ENCODE measurements around the gene UGT1A7. TPM values are rescaled to one million over a fixed set of nuclear protein-coding genes. Genes with fewer than 3 reads are reported as not detected.
A peak's percentile ranks its signal among the peaks of the same experiment; 100 is the strongest.

Gene UGT1A7
- total RNA-seq, 3 donors from 2014 or later (not counting 1 experiment from before 2014, with no cell fraction given): not detected

DNA sequence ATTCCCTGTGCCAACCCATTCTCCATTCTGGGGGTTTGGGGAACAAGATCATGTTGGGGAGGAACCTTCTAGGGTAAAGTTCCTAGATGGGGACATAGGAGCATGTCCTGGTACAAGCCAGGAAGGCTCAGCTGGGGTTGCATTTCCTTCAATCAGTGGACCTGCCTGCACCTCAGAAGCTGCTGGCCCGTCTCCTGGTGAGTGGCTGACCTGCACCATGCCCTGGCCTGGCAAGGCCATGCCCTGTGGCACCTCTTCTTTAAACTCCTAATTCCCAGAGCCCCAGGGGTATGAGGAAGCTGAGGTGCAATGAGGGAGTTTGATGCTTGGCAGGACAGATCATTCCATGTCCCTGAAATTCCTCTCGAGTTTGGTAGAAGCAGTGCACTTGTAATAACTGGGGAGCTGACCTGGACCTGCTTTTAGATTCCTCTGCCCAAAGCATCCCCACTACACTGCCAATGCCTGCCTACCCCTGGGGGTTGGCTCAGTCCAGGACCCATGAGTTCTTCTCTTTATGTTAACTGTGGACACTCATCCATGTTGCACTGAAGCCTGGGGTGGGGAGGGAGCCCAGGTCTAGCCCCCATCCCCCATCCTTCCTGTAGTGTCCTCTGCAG, 121.7 kb downstream of the UGT1A7 start:
- 67% methylated on average over 2 of the region's 2 CpGs for WGBS (ENCODE audit: insufficient coverage)
- DNase-seq (no peak), ATAC-seq (no peak)
- Mint-ChIP-seq H3K27ac (no peak overlapping the region), H3K36me3 (no peaks in the 10 kb centered on the region), H3K9me3 (no peaks in the 10 kb centered on the region), H3K4me3 (no peak overlapping the region), H3K27me3 (ENCODE audit: low read depth in 2 of 2) (peaks cover 16 to 33% of the 10 kb centered on the region in 2 donors), H3K4me1 (no peaks in the 10 kb centered on the region)
- Histone ChIP-seq H3K36me3 (ENCODE audit: control insufficient read depth, insufficient read depth, low read length) (no peaks in the 10 kb centered on the region), H3K9me3 (ENCODE audit: control insufficient read depth, insufficient read depth, low read length) (no peaks in the 10 kb centered on the region), H3K27me3 (ENCODE audit: control insufficient read depth, insufficient read depth, low read length) (no peaks in the 10 kb centered on the region), H3K4me3 (ENCODE audit: low read length) (no peak overlapping the region), H3K4me1 (ENCODE audit: control insufficient read depth, insufficient read depth, low read length) (no peaks in the 10 kb centered on the region), H3K27ac (ENCODE audit: low read length) (no peak overlapping the region)
- TF ChIP-seq, protein P1, sequence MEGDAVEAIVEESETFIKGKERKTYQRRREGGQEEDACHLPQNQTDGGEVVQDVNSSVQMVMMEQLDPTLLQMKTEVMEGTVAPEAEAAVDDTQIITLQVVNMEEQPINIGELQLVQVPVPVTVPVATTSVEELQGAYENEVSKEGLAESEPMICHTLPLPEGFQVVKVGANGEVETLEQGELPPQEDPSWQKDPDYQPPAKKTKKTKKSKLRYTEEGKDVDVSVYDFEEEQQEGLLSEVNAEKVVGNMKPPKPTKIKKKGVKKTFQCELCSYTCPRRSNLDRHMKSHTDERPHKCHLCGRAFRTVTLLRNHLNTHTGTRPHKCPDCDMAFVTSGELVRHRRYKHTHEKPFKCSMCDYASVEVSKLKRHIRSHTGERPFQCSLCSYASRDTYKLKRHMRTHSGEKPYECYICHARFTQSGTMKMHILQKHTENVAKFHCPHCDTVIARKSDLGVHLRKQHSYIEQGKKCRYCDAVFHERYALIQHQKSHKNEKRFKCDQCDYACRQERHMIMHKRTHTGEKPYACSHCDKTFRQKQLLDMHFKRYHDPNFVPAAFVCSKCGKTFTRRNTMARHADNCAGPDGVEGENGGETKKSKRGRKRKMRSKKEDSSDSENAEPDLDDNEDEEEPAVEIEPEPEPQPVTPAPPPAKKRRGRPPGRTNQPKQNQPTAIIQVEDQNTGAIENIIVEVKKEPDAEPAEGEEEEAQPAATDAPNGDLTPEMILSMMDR (IDR thresholded peaks at IDR 0.05): no peak
- intact Hi-C loops (cut with micrococcal nuclease): no loop called here

DNA sequence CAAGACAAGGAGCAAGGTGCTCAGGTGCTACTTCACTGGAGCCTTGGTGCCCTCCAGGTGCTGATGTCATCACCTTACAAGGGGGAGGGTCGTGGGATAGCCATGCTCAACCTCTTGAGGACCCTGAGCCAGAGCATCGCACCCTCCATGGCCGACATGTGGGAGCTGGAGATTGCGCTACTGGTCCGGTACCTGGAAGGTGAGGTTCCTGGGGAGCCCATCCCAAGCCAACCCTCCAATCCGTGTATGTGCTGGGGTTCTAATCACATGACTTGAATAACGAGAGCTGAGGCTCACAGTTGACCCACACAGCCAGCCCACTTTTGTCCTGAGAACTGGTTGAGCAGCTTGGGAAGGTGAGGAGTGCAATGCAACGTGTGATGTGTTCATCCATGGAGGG, 122.3 kb downstream of the UGT1A7 start:
- Mint-ChIP-seq H3K4me3 (no peak overlapping the region), H3K27me3 (ENCODE audit: low read depth in 2 of 2) (peaks cover 15 to 33% of the 10 kb centered on the region in 2 donors), H3K4me1 (no peaks in the 10 kb centered on the region), H3K36me3 (no peaks in the 10 kb centered on the region), H3K9me3 (no peaks in the 10 kb centered on the region), H3K27ac (no peak overlapping the region)
- H3K9me3 ChIP-seq (ENCODE audit: control insufficient read depth, insufficient read depth, low read length): no peaks in the 10 kb centered on the region
- no peaks in the 10 kb centered on the region for H3K27me3 ChIP-seq (ENCODE audit: control insufficient read depth, insufficient read depth, low read length)
- no peaks in the 10 kb centered on the region for H3K36me3 ChIP-seq (ENCODE audit: control insufficient read depth, insufficient read depth, low read length)
- H3K4me1 ChIP-seq (ENCODE audit: control insufficient read depth, insufficient read depth, low read length): no peaks in the 10 kb centered on the region
- ATAC-seq (no peak), DNase-seq (no peak)
- intact Hi-C loops (cut with micrococcal nuclease): no loop called here
- H3K4me3 ChIP-seq (ENCODE audit: low read length): no peak overlapping the region
- TF ChIP-seq, protein P1 (IDR thresholded peaks at IDR 0.05): no peak
- WGBS (ENCODE audit: insufficient coverage): 68% methylated on average over 8 of the region's 8 CpGs
- H3K27ac ChIP-seq (ENCODE audit: low read length): no peak overlapping the region

DNA sequence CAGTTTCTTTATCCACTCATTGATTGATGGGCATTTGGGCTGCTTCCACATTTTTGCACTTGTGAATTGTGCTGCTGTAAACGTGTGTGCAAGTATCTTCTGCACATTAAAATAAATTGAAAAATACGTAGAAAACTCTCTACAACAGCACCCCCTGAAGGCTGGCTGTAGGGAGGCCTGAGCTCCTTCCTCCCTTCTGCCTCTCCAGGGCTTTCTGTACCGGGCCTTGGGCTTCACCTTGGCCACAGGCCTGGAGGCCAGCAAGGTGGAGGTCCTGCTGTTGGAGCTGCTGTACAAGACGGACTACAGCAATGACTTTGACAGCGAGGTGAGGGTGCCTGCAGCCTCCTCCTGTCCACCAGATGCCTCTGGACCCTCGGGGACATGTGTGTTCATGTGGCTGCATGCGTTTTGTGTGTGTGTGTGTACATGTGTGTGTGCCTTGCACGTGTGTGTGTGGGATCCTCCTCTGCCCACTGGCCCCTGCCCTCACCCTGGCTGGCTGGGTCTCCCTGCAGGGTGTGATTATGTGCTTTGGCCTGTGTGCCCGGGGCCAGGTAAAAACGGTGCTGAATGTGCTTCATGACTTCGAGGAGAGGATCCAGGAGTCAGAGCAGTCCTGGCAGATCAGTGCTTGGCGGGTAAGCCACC, 125.6 kb downstream of the UGT1A7 start:
- H3K36me3 ChIP-seq (ENCODE audit: control insufficient read depth, insufficient read depth, low read length): no peaks in the 10 kb centered on the region
- H3K36me3 Mint-ChIP-seq: no peaks in the 10 kb centered on the region
- no peak overlapping the region for H3K4me3 Mint-ChIP-seq
- no peak overlapping the region for H3K27ac Mint-ChIP-seq
- intact Hi-C loops (cut with micrococcal nuclease): no loop called here
- no peaks in the 10 kb centered on the region for H3K9me3 Mint-ChIP-seq
- H3K4me3 ChIP-seq (ENCODE audit: low read length): no peak overlapping the region
- ATAC-seq (no peak), DNase-seq (peak in 1 of 2 donors; percentile 12)
- H3K27me3 ChIP-seq (ENCODE audit: control insufficient read depth, insufficient read depth, low read length): no peaks in the 10 kb centered on the region
- H3K9me3 ChIP-seq (ENCODE audit: control insufficient read depth, insufficient read depth, low read length): no peaks in the 10 kb centered on the region
- peaks cover 18 to 40% of the 10 kb centered on the region in 2 donors for H3K27me3 Mint-ChIP-seq (ENCODE audit: low read depth in 2 of 2)
- no peaks in the 10 kb centered on the region for H3K4me1 ChIP-seq (ENCODE audit: control insufficient read depth, insufficient read depth, low read length)
- 78% methylated on average over 12 of the region's 12 CpGs for WGBS (ENCODE audit: insufficient coverage)
- no peaks in the 10 kb centered on the region for H3K4me1 Mint-ChIP-seq
- H3K27ac ChIP-seq (ENCODE audit: low read length): no peak overlapping the region
- TF ChIP-seq, protein P1 (IDR thresholded peaks at IDR 0.05): no peak
